K562 (cell line): ENCODE results near the gene FUT6. TPM values are rescaled to one million over a fixed set of nuclear protein-coding genes. Genes with fewer than 3 reads are reported as not detected.

Source experiments
- CHD7 ChIP-seq: fragments of 200-600 bp; sonication (generic); IDR thresholded peaks from one replicate; pipeline ENCODE4 v1.6.1; 2012; ENCODE audit warnings: mild to moderate bottlenecking, low read depth, low read length, inconsistent platforms
- KLF16 ChIP-seq: IDR thresholded peaks from 2 replicates; pipeline ENCODE4 v1.6.1; 2016; ENCODE audit warnings: antibody characterized with exemption
- MGA ChIP-seq: fragments of 450-650 bp; IDR thresholded peaks from 2 replicates; pipeline ENCODE4 v1.6.1; 2016; ENCODE audit warnings: mild to moderate bottlenecking, moderate library complexity
- polyA plus RNA-seq, 8 experiments: library from polyadenylated mRNA; depleted of rRNA in 4 of 8; stranded (reverse) in 5 of 8; unstranded in 3 of 8; fragments of >200 nt; fragmentation: Nextera tagmentation in 2 of 8; fragmentation: Illumina TruSeq in 1 of 8; extraction: Ambion mirVana in 2 of 8; extraction: Trizol in 1 of 8; gene quantifications; 2 replicates each; pipeline versions ENCODE4 v1.2.1 to v1.2.3, GENCODE V29; 2011 to 2014; ENCODE audit warnings: inconsistent platforms in 1 of 8, missing spikeins in 1 of 8
- total RNA-seq, 7 experiments: library from RNA; depleted of rRNA in 6 of 7; stranded (reverse); fragments of >200 nt in 6 of 7; fragmentation: Illumina TruSeq in 2 of 7; extraction: Trizol in 2 of 7; gene quantifications; 2 replicates each; pipeline versions ENCODE4 v1.2.1 to v1.2.3, GENCODE V29; 2011 to 2021; ENCODE audit warnings: low replicate concordance in 1 of 7

The FUT6 gene
- total and polyA plus RNA-seq, 9 of the 15 experiments (the other 6 are each of a cell fraction or from before 2014, with no cell fraction given) = 0.04 TPM; not detected in 8

- no peak for TF ChIP-seq MGA
- TF ChIP-seq KLF16 = no peak
- no peak for TF ChIP-seq CHD7
These were observed 34.7 kb downstream of the FUT6 start, which contains the start of gene NRTN (continued) for GRCh38 chr19:5804516-5805461.
